ENCODE measurements around the gene MEGF6.

DNA sequence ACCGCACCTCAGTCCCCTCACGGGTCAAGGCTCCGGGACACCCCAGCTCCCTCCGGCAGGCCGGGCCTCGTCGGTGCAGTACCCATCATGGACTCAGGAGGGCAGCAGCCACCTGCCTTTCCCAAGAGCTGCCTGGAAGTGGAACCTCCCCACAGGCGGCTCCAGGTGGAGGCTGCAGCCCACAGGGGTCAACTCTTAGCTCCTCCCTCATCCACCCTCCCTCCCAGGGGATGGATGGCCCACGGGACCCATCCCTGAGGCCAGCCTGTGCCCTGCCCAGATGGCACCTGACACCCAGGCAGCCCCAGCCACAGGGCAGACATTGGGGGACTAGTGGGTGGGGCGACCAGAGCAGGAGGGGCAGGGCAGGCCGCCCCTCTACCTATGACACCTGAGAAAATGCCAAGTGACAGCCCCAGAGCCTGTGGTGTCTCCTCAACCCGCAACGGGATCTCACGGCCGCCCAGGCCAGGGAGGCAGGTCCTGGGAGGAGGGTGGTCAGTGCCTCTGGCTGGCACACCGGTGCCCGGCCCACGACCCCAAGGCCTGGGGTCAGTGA, 158.0 kb downstream of the MEGF6 start:
- TF ChIP-seq, protein P1, sequence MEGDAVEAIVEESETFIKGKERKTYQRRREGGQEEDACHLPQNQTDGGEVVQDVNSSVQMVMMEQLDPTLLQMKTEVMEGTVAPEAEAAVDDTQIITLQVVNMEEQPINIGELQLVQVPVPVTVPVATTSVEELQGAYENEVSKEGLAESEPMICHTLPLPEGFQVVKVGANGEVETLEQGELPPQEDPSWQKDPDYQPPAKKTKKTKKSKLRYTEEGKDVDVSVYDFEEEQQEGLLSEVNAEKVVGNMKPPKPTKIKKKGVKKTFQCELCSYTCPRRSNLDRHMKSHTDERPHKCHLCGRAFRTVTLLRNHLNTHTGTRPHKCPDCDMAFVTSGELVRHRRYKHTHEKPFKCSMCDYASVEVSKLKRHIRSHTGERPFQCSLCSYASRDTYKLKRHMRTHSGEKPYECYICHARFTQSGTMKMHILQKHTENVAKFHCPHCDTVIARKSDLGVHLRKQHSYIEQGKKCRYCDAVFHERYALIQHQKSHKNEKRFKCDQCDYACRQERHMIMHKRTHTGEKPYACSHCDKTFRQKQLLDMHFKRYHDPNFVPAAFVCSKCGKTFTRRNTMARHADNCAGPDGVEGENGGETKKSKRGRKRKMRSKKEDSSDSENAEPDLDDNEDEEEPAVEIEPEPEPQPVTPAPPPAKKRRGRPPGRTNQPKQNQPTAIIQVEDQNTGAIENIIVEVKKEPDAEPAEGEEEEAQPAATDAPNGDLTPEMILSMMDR (IDR thresholded peaks at IDR 0.05): peak; percentile 82 to 98
- no peak for TF ChIP-seq POLR2AphosphoS5 (IDR thresholded peaks at IDR 0.05)
- TF ChIP-seq POLR2A (IDR thresholded peaks at IDR 0.05): no peak

All from suprapubic skin (tissue), 4 donors.